ENCODE measurements around the gene OSBP2.

GRCh38 chr22:30885591-30885990 lies 190.9 kb downstream of the OSBP2 start:
- TF ChIP-seq POLR2A (IDR thresholded peaks at IDR 0.05) (no peak), POLR2AphosphoS5 (IDR thresholded peaks at IDR 0.05) (no peak)
- TF ChIP-seq, protein P1, sequence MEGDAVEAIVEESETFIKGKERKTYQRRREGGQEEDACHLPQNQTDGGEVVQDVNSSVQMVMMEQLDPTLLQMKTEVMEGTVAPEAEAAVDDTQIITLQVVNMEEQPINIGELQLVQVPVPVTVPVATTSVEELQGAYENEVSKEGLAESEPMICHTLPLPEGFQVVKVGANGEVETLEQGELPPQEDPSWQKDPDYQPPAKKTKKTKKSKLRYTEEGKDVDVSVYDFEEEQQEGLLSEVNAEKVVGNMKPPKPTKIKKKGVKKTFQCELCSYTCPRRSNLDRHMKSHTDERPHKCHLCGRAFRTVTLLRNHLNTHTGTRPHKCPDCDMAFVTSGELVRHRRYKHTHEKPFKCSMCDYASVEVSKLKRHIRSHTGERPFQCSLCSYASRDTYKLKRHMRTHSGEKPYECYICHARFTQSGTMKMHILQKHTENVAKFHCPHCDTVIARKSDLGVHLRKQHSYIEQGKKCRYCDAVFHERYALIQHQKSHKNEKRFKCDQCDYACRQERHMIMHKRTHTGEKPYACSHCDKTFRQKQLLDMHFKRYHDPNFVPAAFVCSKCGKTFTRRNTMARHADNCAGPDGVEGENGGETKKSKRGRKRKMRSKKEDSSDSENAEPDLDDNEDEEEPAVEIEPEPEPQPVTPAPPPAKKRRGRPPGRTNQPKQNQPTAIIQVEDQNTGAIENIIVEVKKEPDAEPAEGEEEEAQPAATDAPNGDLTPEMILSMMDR (IDR thresholded peaks at IDR 0.05), result no peak
